HEK293 (cell line): ENCODE measurements around the gene DCP1A.

Experiments
- CTCF ChIA-PET: fragments of 350-600 bp; formaldehyde crosslinking; extraction: SDS; loops from one replicate; lab custom pipeline; 2021; ENCODE audit warnings: antibody characterized with exemption; lab: Yijun Ruan, JAX
- POLR2A ChIA-PET: fragments of 300-600 bp; formaldehyde crosslinking; extraction: SDS; loops from one replicate; lab custom pipeline; 2020; ENCODE audit warnings: antibody characterized with exemption, inconsistent platforms; lab: Yijun Ruan, JAX
- H3K27ac ChIP-seq: fragments of 200-500 bp; sonication (Bioruptor generic); 2 replicates; pipeline ENCODE4 v1.5.1; 2014; ENCODE audit warnings: low read depth, low read length, control low read depth, inconsistent platforms; ENCODE audit errors: extremely low read depth
- H3K36me3 ChIP-seq, 2 experiments: fragments of 200-500 bp in 1 of 2; sonication (Bioruptor generic) in 1 of 2; 1 replicate in 1 of 2; 2 replicates in 1 of 2; pipeline ENCODE4 v1.5.1; 2014 to 2017; ENCODE audit warnings: inconsistent platforms in 2 of 2, low read length in 2 of 2; ENCODE audit not compliant: control insufficient read depth in 2 of 2, insufficient read depth in 1 of 2
- H3K4me1 ChIP-seq: fragments of 200-500 bp; sonication (Bioruptor generic); 2 replicates; pipeline ENCODE4 v1.5.1; 2014; ENCODE audit warnings: mild to moderate bottlenecking, low read length, inconsistent platforms; ENCODE audit not compliant: control insufficient read depth, insufficient read depth
- H3K4me3 ChIP-seq: 2 replicates; pipeline ENCODE4 v1.5.1; 2011; ENCODE audit warnings: low read depth, mild to moderate bottlenecking, control low read depth, low read length, moderate library complexity
- H3K9me3 ChIP-seq: fragments of 200-500 bp; sonication (Bioruptor generic); 2 replicates; pipeline ENCODE4 v1.5.1; 2014; ENCODE audit warnings: low read depth, low read length, inconsistent platforms; ENCODE audit not compliant: control insufficient read depth, insufficient read depth
- AEBP2 ChIP-seq: fragments of 450-650 bp; formaldehyde crosslinking; IDR thresholded peaks from 2 replicates; pipeline ENCODE4 v1.5.1; 2016; ENCODE audit warnings: missing biosample characterization, missing genetic modification characterization, borderline replicate concordance
- BCL11A ChIP-seq: fragments of 450-650 bp; formaldehyde crosslinking; IDR thresholded peaks from 2 replicates; pipeline ENCODE4 v1.5.1; 2016; ENCODE audit warnings: low read depth, missing biosample characterization, missing genetic modification characterization
- GLI2 ChIP-seq: fragments of 450-650 bp; formaldehyde crosslinking; IDR thresholded peaks from 2 replicates; pipeline ENCODE4; 2017; ENCODE audit warnings: missing biosample characterization, missing genetic modification characterization, low read depth, borderline replicate concordance
- HIC1 ChIP-seq: fragments of 450-650 bp; formaldehyde crosslinking; IDR thresholded peaks from 2 replicates; pipeline ENCODE4 v1.5.1; 2016; ENCODE audit warnings: missing biosample characterization, missing genetic modification characterization
- ZNF114 ChIP-seq: fragments of 450-650 bp; formaldehyde crosslinking; IDR thresholded peaks from 2 replicates; pipeline ENCODE4 v1.5.0; 2017; ENCODE audit warnings: missing biosample characterization, missing genetic modification characterization
- ZNF274 ChIP-seq, 2 experiments: fragments of 200-500 bp in 1 of 2; fragments of 450-650 bp in 1 of 2; sonication (Bioruptor generic) in 1 of 2; formaldehyde crosslinking in 1 of 2; IDR thresholded peaks; 2 replicates each; pipeline versions ENCODE4 v1.5.1 to v1.6.1; 2014 to 2016; ENCODE audit warnings: borderline replicate concordance in 1 of 2, inconsistent platforms in 1 of 2, low read length in 1 of 2, missing biosample characterization in 1 of 2, missing genetic modification characterization in 1 of 2
- ZNF302 ChIP-seq: fragments of 450-650 bp; formaldehyde crosslinking; IDR thresholded peaks from 2 replicates; pipeline ENCODE4 v1.5.1; 2016; ENCODE audit warnings: missing biosample characterization, missing genetic modification characterization, low read depth
- ZNF449 ChIP-seq: fragments of 450-650 bp; formaldehyde crosslinking; IDR thresholded peaks from 2 replicates; pipeline ENCODE4 v1.5.1; 2017; ENCODE audit warnings: missing biosample characterization, mild to moderate bottlenecking, missing genetic modification characterization, moderate library complexity
- ZNF513 ChIP-seq: fragments of 450-650 bp; IDR thresholded peaks from 2 replicates; pipeline ENCODE4 v1.5.1; 2018; ENCODE audit warnings: missing biosample characterization, missing genetic modification characterization
- ZNF654 ChIP-seq: fragments of 450-650 bp; formaldehyde crosslinking; IDR thresholded peaks from 2 replicates; pipeline ENCODE4 v1.5.1; 2016; ENCODE audit warnings: low read depth, missing biosample characterization, missing genetic modification characterization
- ZNF692 ChIP-seq: fragments of 450-650 bp; formaldehyde crosslinking; IDR thresholded peaks from 2 replicates; pipeline ENCODE4 v1.5.1; 2016; ENCODE audit warnings: missing biosample characterization, missing genetic modification characterization
- ZNF701 ChIP-seq: fragments of 450-650 bp; formaldehyde crosslinking; IDR thresholded peaks from 2 replicates; pipeline ENCODE4 v1.5.1; 2016; ENCODE audit warnings: missing biosample characterization, missing genetic modification characterization
- ZNF785 ChIP-seq: fragments of 450-650 bp; formaldehyde crosslinking; IDR thresholded peaks from 2 replicates; pipeline ENCODE4 v1.5.1; 2016; ENCODE audit warnings: missing biosample characterization, missing genetic modification characterization
- ZSCAN16 ChIP-seq: fragments of 450-650 bp; formaldehyde crosslinking; IDR thresholded peaks from 2 replicates; pipeline ENCODE4 v1.5.1; 2016; ENCODE audit warnings: missing biosample characterization, missing genetic modification characterization
- ZSCAN30 ChIP-seq: fragments of 450-650 bp; IDR thresholded peaks from 2 replicates; pipeline ENCODE4 v1.5.1; 2018; ENCODE audit warnings: missing biosample characterization, mild to moderate bottlenecking, missing genetic modification characterization, moderate library complexity
- ZSCAN4 ChIP-seq: fragments of 450-650 bp; formaldehyde crosslinking; IDR thresholded peaks from 2 replicates; pipeline ENCODE4 v1.5.1; 2017; ENCODE audit warnings: missing biosample characterization, missing genetic modification characterization

Gene DCP1A

GRCh38 chr3:53288214-53288613 lies 59.1 kb downstream of the DCP1A start (continued):
- TF ChIP-seq BCL11A (tag by site-specific recombination) (no peak), ZNF785 (tag by site-specific recombination) (no peak), ZSCAN30 (tag by site-specific recombination) (no peak), ZNF449 (tag by site-specific recombination) (no peak), ZNF654 (tag by site-specific recombination) (no peak)

GRCh38 chr3:53287131-53287629 lies 60.2 kb downstream of the DCP1A start:
- Histone ChIP-seq H3K27ac (no peak overlapping the region), H3K36me3 (peaks cover 0 to 72% of the 10 kb centered on the region in 2 experiments; a peak in 2 of 3 replicates), H3K9me3 (no peaks in the 10 kb centered on the region), H3K4me1 (no peaks in the 10 kb centered on the region), H3K4me3 (no peak overlapping the region)
- POLR2A ChIA-PET = no interaction called here
- CTCF ChIA-PET = interaction anchor here (0.6 to 0.8 kb wide), 2 partner anchors 11 to 12 kb away, joined by 3 read pairs; no protein-coding TSS in a partner anchor
- TF ChIP-seq ZSCAN4 (tag by site-specific recombination) (no peak), HIC1 (tag by site-specific recombination) (no peak), ZSCAN30 (tag by site-specific recombination) (no peak), GLI2 (tag by site-specific recombination) (no peak), ZSCAN16 (tag by site-specific recombination) (no peak), ZNF114 (tag by site-specific recombination) (no peak), ZNF692 (tag by site-specific recombination) (no peak), ZNF701 (tag by site-specific recombination) (no peak), ZNF274 (IDR thresholded peaks at IDR 0.05; ENCODE audit: low read length) (no peak), ZNF274 (tag by site-specific recombination; IDR thresholded peaks at IDR 0.05; ENCODE audit: borderline replicate concordance) (no peak), ZNF513 (no peak), AEBP2 (no peak), ZNF302 (tag by site-specific recombination) (no peak)
